Activated CD8-positive, alpha-beta memory T cell treated with anti-CD3 and anti-CD28 coated beads, Interleukin-2, amount 50 U/mL, for 1 hour (primary cell): Measurements from ENCODE around the gene ECPAS.
"Not testable (repeated sequence)": the region's sequence is repeated elsewhere in the genome, so short reads cannot be mapped to it uniquely, and the experiment has no call there.

Experiments
- DNase-seq: peaks from one replicate; pipeline ENCODE4 v3.0.0-alpha.2; 2020; ENCODE audit errors: extremely low read depth

ECPAS gene

GRCh38 chr9:111423389-111423788, 60.8 kb downstream of the ECPAS start:
- DNase-seq: no peak

- DNase-seq: no peak
Measured at GRCh38 chr9:111414406-111414805, 69.8 kb downstream of the ECPAS start.

GRCh38 chr9:111413996-111414395, 70.2 kb downstream of the ECPAS start:
- DNase-seq: no peak

- no peak for DNase-seq
Measured at GRCh38 chr9:111412280-111412679, 71.9 kb downstream of the ECPAS start.

DNA sequence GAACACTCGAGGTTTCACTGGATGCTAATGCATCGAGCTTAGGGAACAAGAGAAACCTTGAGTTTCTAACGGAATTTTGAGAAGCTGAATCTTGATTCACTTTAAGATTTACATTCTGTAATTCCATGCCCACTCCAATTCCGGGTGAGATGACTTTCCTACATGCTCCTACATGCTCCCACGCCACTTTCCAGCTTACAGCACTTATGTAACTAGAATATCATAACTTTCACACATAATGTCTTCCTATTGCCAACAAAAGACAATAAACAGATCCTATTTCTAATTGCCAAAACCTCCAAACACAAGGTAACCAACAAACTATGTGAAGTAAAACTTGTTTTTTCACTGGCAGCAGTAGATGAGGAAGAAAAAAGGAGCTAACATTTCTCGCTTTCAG, 72.9 kb downstream of the ECPAS start:
- no peak for DNase-seq

DNA sequence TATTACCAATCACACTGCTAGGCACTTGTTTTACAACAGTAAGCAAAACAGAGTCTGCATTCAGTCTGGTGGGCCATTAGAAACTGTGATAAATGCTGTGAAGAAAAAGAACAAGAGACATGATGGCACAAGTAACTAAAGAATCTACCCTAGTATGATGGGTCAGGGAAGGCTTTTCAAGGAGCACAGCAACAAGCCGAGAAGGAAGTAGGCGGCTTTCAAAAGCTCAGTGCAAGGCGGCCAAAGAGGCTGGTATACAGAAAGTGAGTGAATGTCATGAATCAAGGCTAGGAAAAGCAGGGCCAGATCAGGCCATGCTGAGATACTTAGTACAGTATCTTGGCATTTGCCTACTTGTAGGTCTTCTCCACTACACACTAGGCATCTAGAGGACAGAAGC, 76.4 kb downstream of the ECPAS start:
- DNase-seq: no peak

DNA sequence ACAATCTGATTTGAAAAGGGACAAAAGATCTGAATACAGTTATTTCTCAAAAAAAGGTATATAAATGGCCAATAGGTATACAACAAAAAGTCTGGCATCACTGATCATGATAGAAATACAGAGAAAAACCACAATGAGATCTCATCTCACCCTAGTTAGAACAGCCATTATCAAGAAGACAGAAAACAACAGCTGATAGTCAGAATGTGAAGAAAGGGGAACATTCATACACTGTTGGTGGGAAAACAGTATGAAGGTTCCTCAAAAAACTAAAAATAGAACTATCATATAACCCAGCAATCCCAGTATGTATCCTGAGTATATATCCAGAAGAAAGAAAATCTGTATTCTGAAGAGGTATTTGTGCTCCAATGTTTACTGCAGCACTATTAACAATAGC, 78.5 kb downstream of the ECPAS start:
- DNase-seq: no peak

GRCh38 chr9:111401486-111401885, 82.7 kb downstream of the ECPAS start:
- not testable (repeated sequence) for DNase-seq

GRCh38 chr9:111400564-111400898, 83.7 kb downstream of the ECPAS start:
- no peak for DNase-seq

- DNase-seq: no peak
Measured at GRCh38 chr9:111399772-111400563, 84.2 kb downstream of the ECPAS start.

- DNase-seq: no peak
Measured at GRCh38 chr9:111399211-111399739, 84.9 kb downstream of the ECPAS start.

- no peak for DNase-seq
Measured at GRCh38 chr9:111393971-111394370, 90.2 kb downstream of the ECPAS start.

DNA sequence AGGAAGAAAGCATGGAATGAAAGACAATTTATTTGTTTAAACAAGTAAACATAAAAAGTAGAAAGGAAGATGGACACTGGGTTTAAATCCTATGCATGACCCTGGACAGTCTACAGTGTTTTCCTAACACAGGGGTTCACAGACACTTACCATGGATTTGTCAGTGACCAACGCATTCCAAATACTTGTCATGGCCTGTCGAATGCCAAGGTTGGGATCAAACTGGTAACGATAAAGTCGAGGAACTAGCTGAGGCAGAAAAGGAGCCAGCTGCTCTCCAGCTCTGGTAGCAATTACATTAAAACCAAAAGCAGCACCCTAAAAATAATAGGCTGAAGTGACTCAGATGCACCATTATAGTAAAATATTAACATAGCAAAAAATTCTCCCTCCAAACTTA, 94.8 kb downstream of the ECPAS start:
- DNase-seq: no peak

GRCh38 chr9:111386386-111386785, 97.8 kb downstream of the ECPAS start:
- DNase-seq: no peak

- DNase-seq: no peak
Measured at GRCh38 chr9:111381006-111381405, 103.2 kb downstream of the ECPAS start.

DNA sequence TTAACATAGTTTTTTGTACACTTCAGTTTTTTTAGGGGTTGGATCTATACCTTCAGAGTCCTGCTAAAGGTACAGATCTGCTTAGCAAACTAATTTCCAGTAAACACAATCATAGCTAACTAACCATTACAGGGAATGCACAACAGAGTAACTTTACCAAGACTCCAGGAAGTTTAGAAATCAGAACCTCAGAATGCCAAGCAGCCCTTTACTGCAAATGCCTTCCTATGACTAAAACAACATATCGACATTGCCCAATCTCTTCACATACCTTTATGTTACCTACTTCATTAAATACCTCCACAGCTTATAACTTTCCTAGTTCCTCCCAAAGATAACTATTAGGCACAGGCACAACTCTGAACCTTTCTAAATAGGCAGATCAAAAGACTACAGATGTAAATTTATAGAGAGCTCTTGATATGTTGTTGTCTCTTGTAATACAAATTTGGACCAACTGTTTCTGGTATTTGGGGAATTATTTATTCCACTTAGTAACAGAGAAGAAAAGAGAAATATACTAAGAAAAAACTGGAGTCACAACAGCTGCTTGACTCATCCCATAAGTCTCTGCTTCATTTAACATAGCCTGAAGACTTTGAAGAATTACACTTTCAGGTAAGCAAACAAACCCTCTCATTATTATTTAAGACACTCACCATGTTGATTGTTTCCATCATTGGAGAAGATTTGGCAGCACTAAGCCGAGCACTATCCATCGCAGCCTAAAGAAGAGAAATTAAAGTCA, 108.2 kb downstream of the ECPAS start:
- no peak for DNase-seq

DNA sequence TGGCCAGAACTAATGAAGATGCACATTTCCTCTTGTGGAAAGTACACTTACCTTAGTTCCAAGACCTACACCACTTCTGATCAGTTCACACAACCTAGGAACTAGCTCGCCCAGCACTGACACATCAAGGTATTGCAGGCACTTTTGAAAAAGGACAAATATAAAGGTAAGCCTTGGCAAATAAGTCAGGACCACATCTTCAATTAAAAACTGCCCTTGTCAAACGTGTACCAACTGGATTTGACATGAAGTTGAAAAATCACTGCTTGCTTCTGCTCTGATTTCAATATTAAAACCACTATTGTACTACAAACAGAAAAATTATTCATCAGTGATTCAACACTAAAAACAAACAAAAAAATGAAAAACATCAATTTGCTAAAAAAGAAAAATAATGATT, 109.1 kb downstream of the ECPAS start:
- DNase-seq: no peak

GRCh38 chr9:111372297-111372696, 111.9 kb downstream of the ECPAS start:
- DNase-seq: no peak

DNA sequence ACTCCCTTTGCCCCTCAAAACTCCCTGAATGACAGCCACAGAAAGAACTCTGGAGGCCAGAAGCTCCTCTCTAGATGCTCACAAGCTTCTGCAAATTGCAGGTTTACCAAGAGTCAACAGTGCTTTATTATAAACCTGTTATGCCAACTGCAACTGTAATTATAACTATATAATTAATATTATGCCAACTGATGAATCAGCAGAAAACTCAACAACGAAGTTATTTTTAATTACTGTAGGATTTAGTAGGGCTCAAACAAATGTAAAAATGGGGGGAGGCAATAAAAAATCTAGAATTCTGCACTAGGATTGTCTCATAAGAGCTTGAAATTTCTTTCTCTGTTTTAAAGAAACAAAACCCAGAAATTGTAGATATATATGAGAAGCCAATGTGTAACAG, 117.2 kb downstream of the ECPAS start:
- no peak for DNase-seq

GRCh38 chr9:111362526-111362925, 121.7 kb downstream of the ECPAS start:
- DNase-seq: no peak

DNA sequence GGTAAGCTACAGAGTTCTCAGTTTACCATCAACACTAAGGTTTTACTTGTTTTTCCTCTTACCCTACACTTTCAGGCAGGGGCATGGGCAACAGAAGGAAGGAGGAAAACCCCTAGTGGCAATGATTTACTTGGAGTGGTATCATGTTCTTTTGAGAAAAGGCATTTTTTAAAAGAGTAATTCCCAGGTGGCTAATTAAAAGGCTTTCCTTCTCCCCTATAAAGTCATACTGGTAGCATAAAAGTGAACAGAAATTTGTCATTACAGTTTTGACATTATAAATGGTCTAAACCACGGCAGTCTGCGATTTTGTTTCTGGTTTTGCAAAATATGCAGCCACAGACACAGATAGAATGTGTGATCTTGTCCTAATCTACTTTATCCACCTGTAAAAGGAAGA, 123.3 kb downstream of the ECPAS start:
- DNase-seq: no peak

DNA sequence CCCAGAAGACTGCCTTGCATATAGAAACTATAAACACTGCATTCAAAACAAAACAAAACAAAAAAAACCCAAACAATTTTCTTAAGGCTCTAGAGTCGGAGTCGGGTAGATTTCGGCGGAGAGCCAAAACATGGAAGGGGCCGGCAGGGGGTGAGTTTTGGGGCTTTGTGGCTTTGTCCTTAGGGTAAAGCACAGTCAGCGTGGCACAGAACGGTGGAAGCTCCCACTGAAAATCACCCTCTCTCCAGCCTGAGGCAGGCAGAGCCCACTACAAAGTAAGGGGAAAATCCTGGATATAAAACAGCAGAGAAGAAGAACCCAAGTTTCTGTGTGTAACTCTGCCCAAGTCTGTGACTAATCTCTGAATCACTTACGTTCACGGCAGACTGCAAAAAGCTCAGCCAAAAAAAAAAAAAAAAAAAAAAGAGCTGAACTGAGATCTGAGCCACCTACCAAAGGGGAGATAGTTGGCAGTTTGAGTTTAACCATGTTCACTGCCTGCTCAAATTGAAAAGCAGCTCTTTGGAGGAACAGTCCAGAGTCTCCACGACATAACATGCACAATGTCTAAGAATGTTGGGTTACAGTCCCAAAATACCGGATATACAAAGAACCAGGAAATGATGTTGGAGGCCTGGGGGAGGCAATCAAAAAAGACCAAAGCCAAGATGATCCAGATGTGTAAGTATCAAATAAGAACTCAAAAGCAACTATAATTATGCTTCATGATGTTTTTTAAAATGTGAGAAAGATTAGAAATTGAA, 127.5 kb downstream of the ECPAS start:
- DNase-seq: no peak
